Measurements from ENCODE around the gene PDS5A.
A peak's percentile ranks its signal among the peaks of the same experiment; 100 is the strongest.

DNA sequence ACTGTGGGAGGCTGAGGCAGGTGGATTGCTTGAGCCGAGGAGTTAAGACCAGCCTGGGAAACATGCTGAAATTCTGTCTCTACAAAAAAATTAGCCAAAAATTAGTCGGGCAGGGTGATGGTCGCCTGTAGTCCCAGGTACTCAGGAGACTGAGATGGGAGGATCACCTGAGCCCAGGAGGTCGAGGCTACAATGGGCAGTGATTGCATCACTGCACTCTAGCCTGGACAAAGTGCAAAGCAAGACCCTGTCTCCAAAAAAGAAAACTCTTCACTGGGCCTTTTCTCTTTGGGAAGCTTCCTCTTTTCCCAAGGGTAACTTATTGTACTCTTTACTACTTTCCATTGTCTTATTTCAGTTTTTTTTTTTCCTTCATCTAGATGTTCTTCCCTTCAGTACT lies 190.9 kb downstream of the PDS5A start:
- no peak for TF ChIP-seq ZNF292 (CRISPR knock-in tag; IDR thresholded peaks at IDR 0.05; ENCODE audit: borderline replicate concordance, low read depth)
- no peak for TF ChIP-seq CBX1 (IDR thresholded peaks at IDR 0.05; ENCODE audit: low read depth)
- TF ChIP-seq, protein P1, sequence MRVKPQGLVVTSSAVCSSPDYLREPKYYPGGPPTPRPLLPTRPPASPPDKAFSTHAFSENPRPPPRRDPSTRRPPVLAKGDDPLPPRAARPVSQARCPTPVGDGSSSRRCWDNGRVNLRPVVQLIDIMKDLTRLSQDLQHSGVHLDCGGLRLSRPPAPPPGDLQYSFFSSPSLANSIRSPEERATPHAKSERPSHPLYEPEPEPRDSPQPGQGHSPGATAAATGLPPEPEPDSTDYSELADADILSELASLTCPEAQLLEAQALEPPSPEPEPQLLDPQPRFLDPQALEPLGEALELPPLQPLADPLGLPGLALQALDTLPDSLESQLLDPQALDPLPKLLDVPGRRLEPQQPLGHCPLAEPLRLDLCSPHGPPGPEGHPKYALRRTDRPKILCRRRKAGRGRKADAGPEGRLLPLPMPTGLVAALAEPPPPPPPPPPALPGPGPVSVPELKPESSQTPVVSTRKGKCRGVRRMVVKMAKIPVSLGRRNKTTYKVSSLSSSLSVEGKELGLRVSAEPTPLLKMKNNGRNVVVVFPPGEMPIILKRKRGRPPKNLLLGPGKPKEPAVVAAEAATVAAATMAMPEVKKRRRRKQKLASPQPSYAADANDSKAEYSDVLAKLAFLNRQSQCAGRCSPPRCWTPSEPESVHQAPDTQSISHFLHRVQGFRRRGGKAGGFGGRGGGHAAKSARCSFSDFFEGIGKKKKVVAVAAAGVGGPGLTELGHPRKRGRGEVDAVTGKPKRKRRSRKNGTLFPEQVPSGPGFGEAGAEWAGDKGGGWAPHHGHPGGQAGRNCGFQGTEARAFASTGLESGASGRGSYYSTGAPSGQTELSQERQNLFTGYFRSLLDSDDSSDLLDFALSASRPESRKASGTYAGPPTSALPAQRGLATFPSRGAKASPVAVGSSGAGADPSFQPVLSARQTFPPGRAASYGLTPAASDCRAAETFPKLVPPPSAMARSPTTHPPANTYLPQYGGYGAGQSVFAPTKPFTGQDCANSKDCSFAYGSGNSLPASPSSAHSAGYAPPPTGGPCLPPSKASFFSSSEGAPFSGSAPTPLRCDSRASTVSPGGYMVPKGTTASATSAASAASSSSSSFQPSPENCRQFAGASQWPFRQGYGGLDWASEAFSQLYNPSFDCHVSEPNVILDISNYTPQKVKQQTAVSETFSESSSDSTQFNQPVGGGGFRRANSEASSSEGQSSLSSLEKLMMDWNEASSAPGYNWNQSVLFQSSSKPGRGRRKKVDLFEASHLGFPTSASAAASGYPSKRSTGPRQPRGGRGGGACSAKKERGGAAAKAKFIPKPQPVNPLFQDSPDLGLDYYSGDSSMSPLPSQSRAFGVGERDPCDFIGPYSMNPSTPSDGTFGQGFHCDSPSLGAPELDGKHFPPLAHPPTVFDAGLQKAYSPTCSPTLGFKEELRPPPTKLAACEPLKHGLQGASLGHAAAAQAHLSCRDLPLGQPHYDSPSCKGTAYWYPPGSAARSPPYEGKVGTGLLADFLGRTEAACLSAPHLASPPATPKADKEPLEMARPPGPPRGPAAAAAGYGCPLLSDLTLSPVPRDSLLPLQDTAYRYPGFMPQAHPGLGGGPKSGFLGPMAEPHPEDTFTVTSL (CRISPR knock-in tag; IDR thresholded peaks at IDR 0.05; ENCODE audit: borderline replicate concordance): no peak
- no peak for TF ChIP-seq MAZ (IDR thresholded peaks at IDR 0.05; ENCODE audit: borderline replicate concordance, low read depth, low read length)
- TF ChIP-seq MAZ (CRISPR knock-in tag; IDR thresholded peaks at IDR 0.05; ENCODE audit: low read depth): no peak
- no peak for TF ChIP-seq JUND (CRISPR knock-in tag; IDR thresholded peaks at IDR 0.05)
- TF ChIP-seq ZNF383 (CRISPR knock-in tag; IDR thresholded peaks at IDR 0.05; ENCODE audit: borderline replicate concordance): no peak
- TF ChIP-seq, protein P2, sequence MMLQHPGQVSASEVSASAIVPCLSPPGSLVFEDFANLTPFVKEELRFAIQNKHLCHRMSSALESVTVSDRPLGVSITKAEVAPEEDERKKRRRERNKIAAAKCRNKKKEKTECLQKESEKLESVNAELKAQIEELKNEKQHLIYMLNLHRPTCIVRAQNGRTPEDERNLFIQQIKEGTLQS (CRISPR knock-in tag; IDR thresholded peaks at IDR 0.05): 0 out of 2 replicates have a peak, but pooled peaks have one; percentile 41
- TF ChIP-seq ZNF451 (CRISPR knock-in tag; IDR thresholded peaks at IDR 0.05): no peak
- no peak for TF ChIP-seq SMAD3 (CRISPR knock-in tag; IDR thresholded peaks at IDR 0.05)
- no peak for TF ChIP-seq POLR2A (IDR thresholded peaks at IDR 0.05; ENCODE audit: insufficient read depth in 1 of 2, low read depth in 2 of 2, low read length in 2 of 2)
- TF ChIP-seq CBX2 (IDR thresholded peaks at IDR 0.05; ENCODE audit: low read depth, low read length): no peak
- no peak for TF ChIP-seq CBX2 (CRISPR knock-in tag; IDR thresholded peaks at IDR 0.05; ENCODE audit: low read depth)

Measured in HepG2 (cell line).